ENCODE results near the gene AFG3L2.
A peak's percentile ranks its signal among the peaks of the same experiment; 100 is the strongest.

The AFG3L2 gene

GRCh38 chr18:12374401-12374800 lies 2.6 kb downstream of the AFG3L2 start:
- H3K4me2 ChIP-seq (ENCODE audit: low read length): peak overlapping the region; percentile 4; the same call in 1 of the 2 replicates
- H3K27ac ChIP-seq (ENCODE audit: low read depth, low read length, poor library complexity, severe bottlenecking): no peak overlapping the region
- no peaks in the 10 kb centered on the region for H3K9me3 ChIP-seq (ENCODE audit: low read length)
- no peaks in the 10 kb centered on the region for H3K27me3 ChIP-seq (ENCODE audit: insufficient read depth, low read length)
- H3K9me2 ChIP-seq (ENCODE audit: low read depth, low read length): no peaks in the 10 kb centered on the region
- peaks cover 32% of the 10 kb centered on the region for H3K4me1 ChIP-seq (ENCODE audit: insufficient read depth, low read length, severe bottlenecking)
- no peaks in the 10 kb centered on the region for H4K20me1 ChIP-seq (ENCODE audit: insufficient read depth, low read length)
- H3K36me3 ChIP-seq (ENCODE audit: insufficient read depth, low read length): peaks cover 49% of the 10 kb centered on the region
- H3K79me2 ChIP-seq (ENCODE audit: insufficient read depth, low read length): peaks cover 66% of the 10 kb centered on the region
- TF ChIP-seq CTCF (IDR thresholded peaks at IDR 0.05; ENCODE audit: low read length) (no peak), EZH2 (IDR thresholded peaks at IDR 0.05; ENCODE audit: borderline replicate concordance, low read length) (no peak)
- no peaks in the 10 kb centered on the region for H3F3A ChIP-seq (ENCODE audit: insufficient read depth, low read length)
- H3K4me3 ChIP-seq (ENCODE audit: low read depth, low read length, poor library complexity, severe bottlenecking): peak overlapping the region; percentile 1
- no peak overlapping the region for H3K9ac ChIP-seq (ENCODE audit: low read length)
- H2AFZ ChIP-seq (ENCODE audit: low read length): no peak overlapping the region

- Histone ChIP-seq H3K4me2 (ENCODE audit: low read length) (peak overlapping the region; percentile 4; the same call in 1 of the 2 replicates), H3K79me2 (ENCODE audit: insufficient read depth, low read length) (peaks cover 66% of the 10 kb centered on the region)
Measured at GRCh38 chr18:12373771-12374116, 3.3 kb downstream of the AFG3L2 start.

GRCh38 chr18:12373116-12373770 lies 3.8 kb downstream of the AFG3L2 start:
- Histone ChIP-seq H3K27me3 (ENCODE audit: insufficient read depth, low read length) (no peaks in the 10 kb centered on the region), H2AFZ (ENCODE audit: low read length) (no peak overlapping the region), H3K9me3 (ENCODE audit: low read length) (no peaks in the 10 kb centered on the region), H3F3A (ENCODE audit: insufficient read depth, low read length) (no peaks in the 10 kb centered on the region), H4K20me1 (ENCODE audit: insufficient read depth, low read length) (no peaks in the 10 kb centered on the region), H3K36me3 (ENCODE audit: insufficient read depth, low read length) (peaks cover 61% of the 10 kb centered on the region), H3K9me2 (ENCODE audit: low read depth, low read length) (no peaks in the 10 kb centered on the region), H3K9ac (ENCODE audit: low read length) (no peak overlapping the region), H3K4me2 (ENCODE audit: low read length) (no peak overlapping the region; the same call in 1 of the 2 replicates), H3K4me1 (ENCODE audit: insufficient read depth, low read length, severe bottlenecking) (peaks cover 32% of the 10 kb centered on the region), H3K79me2 (ENCODE audit: insufficient read depth, low read length) (peaks cover 66% of the 10 kb centered on the region), H3K27ac (ENCODE audit: low read depth, low read length, poor library complexity, severe bottlenecking) (no peak overlapping the region), H3K4me3 (ENCODE audit: low read depth, low read length, poor library complexity, severe bottlenecking) (no peak overlapping the region)
- TF ChIP-seq CTCF (IDR thresholded peaks at IDR 0.05; ENCODE audit: low read length) (no peak), EZH2 (IDR thresholded peaks at IDR 0.05; ENCODE audit: borderline replicate concordance, low read length) (no peak)

More at GRCh38 chr18:12373771-12374116, 3.3 kb downstream of the AFG3L2 start:
- Histone ChIP-seq H3K4me1 (ENCODE audit: insufficient read depth, low read length, severe bottlenecking) (peaks cover 32% of the 10 kb centered on the region), H3K27me3 (ENCODE audit: insufficient read depth, low read length) (no peaks in the 10 kb centered on the region), H3K9me3 (ENCODE audit: low read length) (no peaks in the 10 kb centered on the region), H3K9ac (ENCODE audit: low read length) (no peak overlapping the region), H3F3A (ENCODE audit: insufficient read depth, low read length) (no peaks in the 10 kb centered on the region), H4K20me1 (ENCODE audit: insufficient read depth, low read length) (no peaks in the 10 kb centered on the region), H3K36me3 (ENCODE audit: insufficient read depth, low read length) (peaks cover 56% of the 10 kb centered on the region), H3K4me3 (ENCODE audit: low read depth, low read length, poor library complexity, severe bottlenecking) (peak overlapping the region; percentile 1), H3K9me2 (ENCODE audit: low read depth, low read length) (no peaks in the 10 kb centered on the region), H3K27ac (ENCODE audit: low read depth, low read length, poor library complexity, severe bottlenecking) (no peak overlapping the region), H2AFZ (ENCODE audit: low read length) (no peak overlapping the region)
- TF ChIP-seq EZH2 (IDR thresholded peaks at IDR 0.05; ENCODE audit: borderline replicate concordance, low read length) (no peak), CTCF (IDR thresholded peaks at IDR 0.05; ENCODE audit: low read length) (no peak)

All from OCI-LY1 (cell line).